Posterior vena cava (tissue), 2 donors: ENCODE measurements around the gene BMP2K. TPM values are rescaled to one million over a fixed set of nuclear protein-coding genes. Genes with fewer than 3 reads are reported as not detected.

Experiments used
- DNase-seq: peaks from one replicate; pipeline ENCODE4 v3.0.0-alpha.2; 2020; ENCODE audit warnings: low spot score
- intact Hi-C, 2 donors: fragments of 100-400 bp; cut with DNase I; formaldehyde crosslinking; loops; one replicate each; pipeline versions ENCODE4 v1.14.1 to v1.14.2; 2022 to 2023
- total RNA-seq, 2 donors: library from RNA; stranded (reverse); fragmentation: NEBNext Ultra II Directional; extraction: Animal tissue kit (Norgen Biotek cat#: 25700); gene quantifications; one replicate each; pipeline ENCODE4 v1.2.1, GENCODE V29; 2021
- donor health status: DM: yes; HTN: yes; CAD: no.
- donor health status: DM: yes; HTN: yes; CAD: no.

BMP2K gene
- total RNA-seq, 2 donors from 2014 or later, result 43.7 to 46.2 TPM

- intact Hi-C loops, result no loop called here
- DNase-seq, result no peak
Observed at GRCh38 chr4:78762529-78762928, 13.6 kb upstream of the BMP2K start.

- intact Hi-C loops, result no loop called here
- no peak for DNase-seq
Observed at GRCh38 chr4:78763251-78763650, 12.9 kb upstream of the BMP2K start.

GRCh38 chr4:78763763-78764387 is 12.3 kb upstream of the BMP2K start:
- intact Hi-C loops, result no loop called here
- DNase-seq, result no peak

- intact Hi-C loops, result no loop called here
- no peak for DNase-seq
Observed at GRCh38 chr4:78764498-78764961, 11.6 kb upstream of the BMP2K start.

- DNase-seq, result no peak
- intact Hi-C loops, result no loop called here
Observed at GRCh38 chr4:78765432-78766006, 10.6 kb upstream of the BMP2K start.

- DNase-seq, result no peak
- intact Hi-C loops, result no loop called here
Observed at GRCh38 chr4:78766026-78766425, 10.1 kb upstream of the BMP2K start.

- intact Hi-C loops, result no loop called here
- no peak for DNase-seq
Observed at GRCh38 chr4:78766650-78767049, 9.5 kb upstream of the BMP2K start.

- no peak for DNase-seq
- intact Hi-C loops, result no loop called here
Observed at GRCh38 chr4:78767350-78767749, 8.8 kb upstream of the BMP2K start.

- no peak for DNase-seq
- intact Hi-C loops, result no loop called here
Observed at GRCh38 chr4:78768452-78769180, 7.5 kb upstream of the BMP2K start.

GRCh38 chr4:78770091-78770642 is 6.0 kb upstream of the BMP2K start:
- intact Hi-C loops, result no loop called here
- DNase-seq, result no peak

- intact Hi-C loops, result no loop called here
- DNase-seq, result no peak
Observed at GRCh38 chr4:78772526-78773091, 3.5 kb upstream of the BMP2K start.

GRCh38 chr4:78774417-78774816 is 1.7 kb upstream of the BMP2K start:
- DNase-seq, result no peak
- intact Hi-C loops, result no loop called here

- intact Hi-C loops, result no loop called here
Observed at GRCh38 chr4:78775303-78776078, 659 bp upstream of the BMP2K start.

GRCh38 chr4:78776729-78777575 is 802 bp downstream of the BMP2K start:
- intact Hi-C loops, result no loop called here
- DNase-seq, result peak; percentile 81

More at GRCh38 chr4:78775303-78776078, 659 bp upstream of the BMP2K start:
- peak; percentile 96 for DNase-seq

GRCh38 chr4:78777576-78777940 is 1.4 kb downstream of the BMP2K start:
- no peak for DNase-seq
- intact Hi-C loops, result no loop called here

- intact Hi-C loops, result no loop called here
- no peak for DNase-seq
Observed at GRCh38 chr4:78778530-78778929, 2.4 kb downstream of the BMP2K start.

- no peak for DNase-seq
- intact Hi-C loops, result no loop called here
Observed at GRCh38 chr4:78779280-78779679, 3.1 kb downstream of the BMP2K start.

GRCh38 chr4:78780093-78780492 is 3.9 kb downstream of the BMP2K start:
- intact Hi-C loops, result no loop called here
- DNase-seq, result no peak

GRCh38 chr4:78781139-78781538 is 5.0 kb downstream of the BMP2K start:
- DNase-seq, result no peak
- intact Hi-C loops, result no loop called here
